Measurements from ENCODE around the gene PPIL6.

PPIL6 gene

DNA sequence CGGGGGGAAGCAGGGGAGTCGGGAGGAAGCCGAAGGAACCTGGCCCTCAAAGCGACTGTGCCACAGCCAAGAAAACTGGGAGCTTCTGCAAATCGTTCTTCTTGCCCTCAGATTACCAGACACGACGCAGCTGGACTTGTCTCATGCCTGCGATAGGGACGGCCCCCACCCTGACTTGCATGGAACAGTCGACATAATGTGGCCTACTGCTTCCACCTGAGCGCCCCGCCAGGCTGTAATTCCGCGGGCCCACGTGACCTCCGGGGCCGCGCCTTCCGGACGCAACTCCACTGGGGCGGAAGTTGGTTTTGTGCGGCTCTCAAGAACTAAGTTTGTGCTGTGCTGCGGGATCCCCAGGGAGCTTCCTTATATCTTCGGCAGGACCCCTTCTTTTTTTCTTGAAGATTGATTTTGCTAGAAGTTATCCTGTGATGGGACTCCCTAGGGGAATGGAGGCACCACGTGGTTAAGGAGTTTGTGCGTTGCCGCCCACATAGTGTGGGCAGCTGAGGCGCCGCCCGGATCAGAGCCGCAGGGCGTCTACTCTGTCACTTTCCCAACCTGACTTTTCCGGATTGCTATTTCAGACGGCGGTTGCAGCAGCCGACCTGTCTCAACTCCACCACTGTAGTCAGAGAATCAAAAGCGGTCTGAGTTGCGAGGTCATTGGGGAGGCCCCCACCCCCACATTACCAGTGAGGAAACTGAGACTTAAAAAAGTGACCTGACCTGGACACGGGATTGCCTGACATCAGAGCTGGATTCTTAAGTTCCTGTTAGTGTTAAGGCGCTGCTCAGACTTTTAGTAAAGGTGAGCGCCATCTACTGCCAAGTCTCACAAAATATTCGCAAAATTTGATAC is 57.6 kb downstream of the PPIL6 start:
- Histone ChIP-seq H3K4me2 (ENCODE audit: low read depth, low read length) (peak overlapping the region; percentile 87), H3K4me3 (ENCODE audit: low read length) (peak overlapping the region; percentile 92), H3K9me3 (replicated peaks; ENCODE audit: insufficient read depth, low read length) (no peaks in the 10 kb centered on the region), H3K36me3 (replicated peaks; ENCODE audit: insufficient read depth, low read length) (no peaks in the 10 kb centered on the region; the same call in 1 of the 2 replicates), H3K79me2 (ENCODE audit: low read length) (peaks cover 41% of the 10 kb centered on the region), H3K9ac (ENCODE audit: low read length) (peak overlapping the region; percentile 84), H4K20me1 (ENCODE audit: insufficient read depth, low read length) (peaks cover 29% of the 10 kb centered on the region), H3K4me1 (ENCODE audit: low read length) (peaks cover 11% of the 10 kb centered on the region; the same call in 1 of the 2 replicates), H3F3A (ENCODE audit: insufficient read depth, low read length) (peaks cover 24% of the 10 kb centered on the region), H3K27me3 (replicated peaks; ENCODE audit: insufficient read depth, low read length) (no peaks in the 10 kb centered on the region), H3K9me2 (replicated peaks; ENCODE audit: insufficient read depth, low read length) (no peaks in the 10 kb centered on the region), H2AFZ (ENCODE audit: low read length) (peak overlapping the region; percentile 79), H3K27ac (ENCODE audit: low read length) (peak overlapping the region; percentile 98)
- TF ChIP-seq, protein P1, sequence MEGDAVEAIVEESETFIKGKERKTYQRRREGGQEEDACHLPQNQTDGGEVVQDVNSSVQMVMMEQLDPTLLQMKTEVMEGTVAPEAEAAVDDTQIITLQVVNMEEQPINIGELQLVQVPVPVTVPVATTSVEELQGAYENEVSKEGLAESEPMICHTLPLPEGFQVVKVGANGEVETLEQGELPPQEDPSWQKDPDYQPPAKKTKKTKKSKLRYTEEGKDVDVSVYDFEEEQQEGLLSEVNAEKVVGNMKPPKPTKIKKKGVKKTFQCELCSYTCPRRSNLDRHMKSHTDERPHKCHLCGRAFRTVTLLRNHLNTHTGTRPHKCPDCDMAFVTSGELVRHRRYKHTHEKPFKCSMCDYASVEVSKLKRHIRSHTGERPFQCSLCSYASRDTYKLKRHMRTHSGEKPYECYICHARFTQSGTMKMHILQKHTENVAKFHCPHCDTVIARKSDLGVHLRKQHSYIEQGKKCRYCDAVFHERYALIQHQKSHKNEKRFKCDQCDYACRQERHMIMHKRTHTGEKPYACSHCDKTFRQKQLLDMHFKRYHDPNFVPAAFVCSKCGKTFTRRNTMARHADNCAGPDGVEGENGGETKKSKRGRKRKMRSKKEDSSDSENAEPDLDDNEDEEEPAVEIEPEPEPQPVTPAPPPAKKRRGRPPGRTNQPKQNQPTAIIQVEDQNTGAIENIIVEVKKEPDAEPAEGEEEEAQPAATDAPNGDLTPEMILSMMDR (IDR thresholded peaks at IDR 0.05; ENCODE audit: low read length) = peak; percentile 63
- no peak for TF ChIP-seq EZH2phosphoT487 (IDR thresholded peaks at IDR 0.05; ENCODE audit: low read length)
- DNase-seq = peak; percentile 95

DNA sequence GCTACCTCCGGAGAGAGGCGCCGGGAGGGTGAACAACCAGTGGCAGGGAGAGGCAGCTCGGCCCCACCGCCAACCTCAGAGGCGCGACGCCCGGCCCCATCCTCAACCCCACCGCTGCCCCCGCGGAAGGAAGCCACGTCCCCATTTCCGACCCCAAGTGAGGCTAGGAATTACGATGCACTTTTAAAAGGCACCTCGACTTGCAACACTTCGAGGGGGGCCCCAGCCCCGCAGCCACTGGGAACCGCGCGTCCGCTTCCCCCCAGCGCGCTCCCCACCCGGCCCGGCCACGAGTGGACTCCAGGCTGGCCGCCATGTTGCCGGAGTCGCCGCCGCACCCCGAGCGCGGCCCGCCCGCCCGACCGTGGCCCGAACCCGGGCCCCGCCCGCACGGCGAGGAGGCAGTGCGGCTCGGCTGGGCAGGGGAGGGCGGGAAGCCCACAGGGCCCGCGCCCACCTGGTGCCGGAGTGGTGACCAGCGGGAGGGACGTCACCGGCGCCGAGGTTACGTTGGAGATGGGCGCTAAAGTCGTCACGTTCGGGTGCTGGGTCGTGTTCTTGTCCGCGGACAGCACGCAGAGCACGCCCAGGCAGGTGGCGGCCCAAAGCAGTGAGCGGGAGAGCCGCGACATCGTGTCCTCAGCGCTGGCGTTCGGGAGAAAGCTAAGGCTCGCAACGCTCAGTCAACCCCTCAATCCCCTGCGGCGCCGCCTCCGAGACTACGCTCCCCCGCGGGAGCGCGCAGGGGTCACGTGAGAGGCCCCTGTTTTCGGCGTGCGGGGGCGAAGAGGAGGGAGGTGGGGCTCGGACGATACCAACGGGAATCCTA is 58.5 kb downstream of the PPIL6 start, which contains the start of gene CD164:
TSS of gene CD164 (minus strand) at position 721 of the 829 bp plus-strand sequence. CDS start at position 632, 89 bp downstream.
- Histone ChIP-seq H3K9me2 (replicated peaks; ENCODE audit: insufficient read depth, low read length) (no peaks in the 10 kb centered on the region), H3K79me2 (ENCODE audit: low read length) (peaks cover 49% of the 10 kb centered on the region), H3K4me2 (ENCODE audit: low read depth, low read length) (peak within 1 kb of the TSS; percentile 92), H3K27me3 (replicated peaks; ENCODE audit: insufficient read depth, low read length) (no peaks in the 10 kb centered on the region), H3K4me1 (ENCODE audit: low read length) (peaks cover 11% of the 10 kb centered on the region; the same call in 1 of the 2 replicates), H3K36me3 (replicated peaks; ENCODE audit: insufficient read depth, low read length) (peaks cover 2% of the 10 kb centered on the region), H3K9ac (ENCODE audit: low read length) (peak within 1 kb of the TSS; percentile 84), H2AFZ (ENCODE audit: low read length) (peak within 1 kb of the TSS; percentile 79), H3K4me3 (ENCODE audit: low read length) (peak within 1 kb of the TSS; percentile 92), H4K20me1 (ENCODE audit: insufficient read depth, low read length) (peaks cover 29% of the 10 kb centered on the region), H3K27ac (ENCODE audit: low read length) (peak within 1 kb of the TSS; percentile 98), H3F3A (ENCODE audit: insufficient read depth, low read length) (peaks cover 24% of the 10 kb centered on the region), H3K9me3 (replicated peaks; ENCODE audit: insufficient read depth, low read length) (no peaks in the 10 kb centered on the region)
- TF ChIP-seq EZH2phosphoT487 (IDR thresholded peaks at IDR 0.05; ENCODE audit: low read length) (no peak), EZH2 (optimal IDR thresholded peaks at IDR 0.05; ENCODE audit: low read depth, low read length) (no peak)
- TF ChIP-seq, protein P1 (IDR thresholded peaks at IDR 0.05; ENCODE audit: low read length) = no peak
- DNase-seq = peak; percentile 96

DNA sequence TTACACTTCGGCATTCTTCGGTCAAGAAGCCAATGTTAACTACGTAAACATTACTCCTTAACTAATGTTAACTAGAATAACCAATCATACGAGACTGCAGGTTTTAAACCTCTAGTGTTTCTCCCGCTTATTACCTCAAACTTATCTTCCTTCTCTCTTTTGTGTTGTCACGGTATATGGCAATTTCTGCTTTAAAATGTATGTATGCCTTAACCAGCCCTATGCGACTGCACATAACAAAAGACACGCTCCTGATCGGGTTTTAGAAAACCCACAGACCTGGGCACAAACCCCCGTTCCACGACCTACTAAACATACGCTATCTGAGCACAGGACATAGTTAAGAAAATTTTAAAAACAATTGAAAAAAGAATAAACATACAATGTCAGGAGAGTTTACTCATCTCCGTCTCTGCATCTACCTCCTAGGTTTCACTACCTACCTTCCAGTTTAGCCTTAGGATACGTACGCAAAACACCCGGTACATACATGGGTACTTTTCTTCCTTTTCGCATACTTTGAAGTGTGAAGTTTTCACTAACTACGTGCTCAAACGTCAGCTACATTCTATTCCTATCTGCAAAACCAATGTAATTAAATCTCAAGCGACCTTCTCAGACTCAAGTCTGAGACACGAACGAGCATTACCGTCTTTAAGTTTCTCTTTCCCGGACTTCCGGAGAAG is 59.2 kb downstream of the PPIL6 start:
- peak; percentile 9 for DNase-seq
- H3K4me2 ChIP-seq (ENCODE audit: low read depth, low read length) = peak overlapping the region; percentile 92
- peaks cover 11% of the 10 kb centered on the region; the same call in 1 of the 2 replicates for H3K4me1 ChIP-seq (ENCODE audit: low read length)
- peak overlapping the region; percentile 98; the same call in 1 of the 2 replicates for H3K27ac ChIP-seq (ENCODE audit: low read length)
- peaks cover 34% of the 10 kb centered on the region for H4K20me1 ChIP-seq (ENCODE audit: insufficient read depth, low read length)
- H3K9ac ChIP-seq (ENCODE audit: low read length) = peak overlapping the region; percentile 84
- H3K27me3 ChIP-seq (replicated peaks; ENCODE audit: insufficient read depth, low read length) = no peaks in the 10 kb centered on the region
- no peaks in the 10 kb centered on the region for H3K9me3 ChIP-seq (replicated peaks; ENCODE audit: insufficient read depth, low read length)
- peaks cover 24% of the 10 kb centered on the region for H3F3A ChIP-seq (ENCODE audit: insufficient read depth, low read length)
- H3K36me3 ChIP-seq (replicated peaks; ENCODE audit: insufficient read depth, low read length) = peaks cover 10% of the 10 kb centered on the region
- TF ChIP-seq, protein P1 (IDR thresholded peaks at IDR 0.05; ENCODE audit: low read length) = no peak
- no peak for TF ChIP-seq EZH2phosphoT487 (IDR thresholded peaks at IDR 0.05; ENCODE audit: low read length)
- no peak overlapping the region for H2AFZ ChIP-seq (ENCODE audit: low read length)
- peaks cover 57% of the 10 kb centered on the region for H3K79me2 ChIP-seq (ENCODE audit: low read length)
- no peaks in the 10 kb centered on the region for H3K9me2 ChIP-seq (replicated peaks; ENCODE audit: insufficient read depth, low read length)
- H3K4me3 ChIP-seq (ENCODE audit: low read length) = peak overlapping the region; percentile 92

All from MM.1S (cell line).